Tibial artery (tissue), 4 donors: Measurements from ENCODE around the gene DCT.

ENCODE experiments used
- DNase-seq, 2 donors: peaks; one replicate each; pipeline ENCODE4 v3.0.0-alpha.2; 2019
- H3K27ac ChIP-seq, 2 donors: fragments of 200-600 bp; sonication (generic) in 1 of 2; 1 replicate in 1 of 2; 2 replicates in 1 of 2; pipeline ENCODE4 v1.5.1; 2018 to 2019; ENCODE audit warnings: mild to moderate bottlenecking in 1 of 2
- H3K27me3 ChIP-seq, 2 donors: fragments of 200-600 bp; sonication (generic) in 1 of 2; one replicate each; pipeline versions ENCODE4 v1.5.1 to v1.6.0; 2016 to 2019
- H3K36me3 ChIP-seq, 3 donors: fragments of 200-600 bp; sonication (generic) in 2 of 3; one replicate each; pipeline ENCODE4 v1.5.1; 2016 to 2019; ENCODE audit warnings: mild to moderate bottlenecking in 2 of 3
- H3K4me1 ChIP-seq, 4 donors: fragments of 200-600 bp; sonication (generic) in 2 of 4; 1 replicate in 3 of 4; 2 replicates in 1 of 4; pipeline ENCODE4 v1.5.1; 2016 to 2019
- H3K4me3 ChIP-seq, 2 donors: fragments of 200-600 bp; sonication (generic) in 1 of 2; 1 replicate in 1 of 2; 2 replicates in 1 of 2; pipeline ENCODE4 v1.5.1; 2018 to 2019; ENCODE audit warnings: mild to moderate bottlenecking in 2 of 2
- H3K9me3 ChIP-seq, 3 donors: fragments of 200-600 bp; sonication (generic) in 1 of 3; one replicate each; pipeline ENCODE4 v1.5.1; 2016 to 2019
- intact Hi-C: fragments of 100-400 bp; cut with DNase I; formaldehyde crosslinking; loops from one replicate; pipeline ENCODE4 v1.15.0; 2023; ENCODE audit warnings: low total_unique reads
- TF ChIP-seq, protein P1 (sequence below), 2 experiments: fragments of 200-600 bp in 1 of 2; fragments of 450-650 bp in 1 of 2; IDR thresholded peaks; one replicate each; pipeline ENCODE4 v1.5.1; 2017 to 2019; ENCODE audit warnings: antibody characterized with exemption in 2 of 2, mild to moderate bottlenecking in 1 of 2, moderate library complexity in 1 of 2

The DCT gene

DNA sequence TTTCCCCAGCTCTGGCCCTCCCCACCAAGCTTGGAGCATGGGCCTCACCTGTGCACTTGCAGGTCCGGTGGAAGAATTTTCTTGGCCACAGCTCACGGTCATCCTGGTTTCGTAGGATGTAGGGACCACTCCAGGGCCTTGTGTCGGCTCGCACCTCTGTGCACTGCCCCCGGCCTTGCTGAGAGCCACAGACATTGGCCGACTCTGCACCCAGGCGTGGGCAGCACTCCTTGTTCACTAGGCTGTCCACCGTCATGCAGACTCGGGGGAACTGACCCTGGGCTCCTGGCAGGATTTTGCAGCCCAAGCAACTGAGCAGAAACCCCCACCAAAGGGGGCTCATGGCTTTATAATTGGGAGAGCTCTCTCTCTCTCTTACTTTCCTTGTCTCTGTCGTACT, 569 bp downstream of the DCT start:
- intact Hi-C loops = no loop called here
- TF ChIP-seq, protein P1, sequence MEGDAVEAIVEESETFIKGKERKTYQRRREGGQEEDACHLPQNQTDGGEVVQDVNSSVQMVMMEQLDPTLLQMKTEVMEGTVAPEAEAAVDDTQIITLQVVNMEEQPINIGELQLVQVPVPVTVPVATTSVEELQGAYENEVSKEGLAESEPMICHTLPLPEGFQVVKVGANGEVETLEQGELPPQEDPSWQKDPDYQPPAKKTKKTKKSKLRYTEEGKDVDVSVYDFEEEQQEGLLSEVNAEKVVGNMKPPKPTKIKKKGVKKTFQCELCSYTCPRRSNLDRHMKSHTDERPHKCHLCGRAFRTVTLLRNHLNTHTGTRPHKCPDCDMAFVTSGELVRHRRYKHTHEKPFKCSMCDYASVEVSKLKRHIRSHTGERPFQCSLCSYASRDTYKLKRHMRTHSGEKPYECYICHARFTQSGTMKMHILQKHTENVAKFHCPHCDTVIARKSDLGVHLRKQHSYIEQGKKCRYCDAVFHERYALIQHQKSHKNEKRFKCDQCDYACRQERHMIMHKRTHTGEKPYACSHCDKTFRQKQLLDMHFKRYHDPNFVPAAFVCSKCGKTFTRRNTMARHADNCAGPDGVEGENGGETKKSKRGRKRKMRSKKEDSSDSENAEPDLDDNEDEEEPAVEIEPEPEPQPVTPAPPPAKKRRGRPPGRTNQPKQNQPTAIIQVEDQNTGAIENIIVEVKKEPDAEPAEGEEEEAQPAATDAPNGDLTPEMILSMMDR (IDR thresholded peaks at IDR 0.05) = no peak
- Histone ChIP-seq H3K9me3 (no peaks in the 10 kb centered on the region), H3K27me3 (no peaks in the 10 kb centered on the region), H3K27ac (no peak overlapping the region), H3K4me3 (no peak overlapping the region), H3K4me1 (no peaks in the 10 kb centered on the region), H3K36me3 (no peaks in the 10 kb centered on the region)
- DNase-seq = no peak

DNA sequence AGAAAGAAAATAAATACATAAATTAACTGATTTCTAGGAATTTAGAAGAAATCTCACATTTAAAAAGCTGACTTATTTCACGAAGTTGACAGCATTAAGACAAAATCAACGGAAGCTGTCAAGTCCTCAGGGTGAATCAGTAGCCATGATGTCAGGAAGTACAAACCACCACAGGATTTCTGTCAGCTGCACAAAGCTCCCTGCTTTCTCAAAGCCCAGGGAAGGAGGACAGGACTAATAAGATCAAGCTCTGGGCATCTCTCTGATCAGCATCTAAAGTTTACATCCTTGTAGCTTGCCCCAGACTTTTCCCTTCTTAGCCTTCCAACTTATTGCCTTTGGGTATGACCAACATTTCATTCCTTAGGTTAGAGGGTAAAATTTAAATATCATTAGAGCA, 9.4 kb downstream of the DCT start:
- Histone ChIP-seq H3K36me3 (no peaks in the 10 kb centered on the region), H3K9me3 (no peaks in the 10 kb centered on the region), H3K4me1 (no peaks in the 10 kb centered on the region), H3K27me3 (no peaks in the 10 kb centered on the region), H3K27ac (no peak overlapping the region), H3K4me3 (no peak overlapping the region)
- intact Hi-C loops = no loop called here
- DNase-seq = no peak
- TF ChIP-seq, protein P1 (IDR thresholded peaks at IDR 0.05) = no peak

DNA sequence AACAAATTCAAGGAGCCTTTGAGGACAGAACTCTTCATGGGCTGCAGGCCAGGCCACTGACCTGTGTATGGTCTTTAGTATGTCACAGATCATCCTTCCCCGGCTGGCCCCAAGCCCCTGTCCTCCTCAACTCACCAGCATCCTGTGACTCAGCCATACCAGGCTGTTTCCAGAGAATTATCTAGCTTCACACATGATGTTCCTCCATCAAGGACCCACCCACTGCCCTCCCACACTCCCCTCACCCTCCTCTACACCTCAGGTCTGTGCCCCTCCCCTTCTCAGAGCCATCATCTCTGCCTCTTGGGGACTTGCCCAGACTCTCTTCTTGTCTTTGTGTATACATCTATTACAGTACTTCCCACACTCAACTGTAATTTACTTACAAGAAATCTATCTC, 14.7 kb downstream of the DCT start:
- Histone ChIP-seq H3K27ac (no peak overlapping the region), H3K36me3 (no peaks in the 10 kb centered on the region), H3K27me3 (no peaks in the 10 kb centered on the region), H3K4me1 (no peaks in the 10 kb centered on the region), H3K9me3 (no peaks in the 10 kb centered on the region), H3K4me3 (no peak overlapping the region)
- no peak for DNase-seq
- TF ChIP-seq, protein P1 (IDR thresholded peaks at IDR 0.05) = no peak
- intact Hi-C loops = no loop called here

DNA sequence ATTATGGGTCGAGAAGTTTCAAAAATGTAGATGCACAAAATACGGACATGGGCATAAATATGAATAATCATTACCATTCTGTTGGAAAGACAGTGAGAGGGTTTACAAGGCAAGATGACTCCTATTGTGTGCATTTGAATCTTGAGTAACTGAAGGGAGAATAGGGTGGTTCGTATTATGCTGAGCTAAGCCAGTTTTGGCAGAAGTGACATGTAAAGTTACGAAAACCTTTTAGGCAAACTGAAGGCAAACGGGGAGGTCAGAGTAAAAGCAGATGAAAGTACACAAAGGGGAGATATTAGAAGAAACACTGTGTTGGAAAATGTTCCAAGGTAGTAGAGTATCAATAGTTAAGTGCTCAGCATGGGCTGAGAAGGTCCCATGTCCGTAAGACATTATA, 16.8 kb downstream of the DCT start:
- no peak overlapping the region for H3K27ac ChIP-seq
- H3K4me3 ChIP-seq = no peak overlapping the region
- intact Hi-C loops = no loop called here
- no peak for DNase-seq
- H3K36me3 ChIP-seq = no peaks in the 10 kb centered on the region
- H3K9me3 ChIP-seq = no peaks in the 10 kb centered on the region
- H3K4me1 ChIP-seq = no peaks in the 10 kb centered on the region
- TF ChIP-seq, protein P1 (IDR thresholded peaks at IDR 0.05) = no peak
- no peaks in the 10 kb centered on the region for H3K27me3 ChIP-seq

DNA sequence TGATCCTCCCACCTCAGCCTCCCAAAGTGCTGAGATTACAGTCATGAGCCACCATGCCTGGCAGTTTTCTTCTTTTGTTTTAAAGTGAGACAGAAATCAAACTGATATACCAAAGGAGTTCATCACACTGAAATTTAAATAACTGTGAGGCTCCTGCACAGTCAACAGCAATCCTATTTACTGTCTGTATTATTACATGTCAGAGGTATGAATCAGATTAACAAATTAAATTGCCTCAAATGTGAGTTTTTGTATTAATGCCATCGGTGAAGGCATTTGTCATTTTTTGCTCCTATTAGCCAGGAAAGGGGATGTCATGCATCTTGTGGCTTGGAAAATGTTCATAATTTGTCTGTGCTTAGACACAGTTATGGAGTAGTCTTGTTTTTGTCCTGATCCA, 20.4 kb downstream of the DCT start:
- Histone ChIP-seq H3K27ac (no peak overlapping the region), H3K36me3 (no peaks in the 10 kb centered on the region), H3K9me3 (no peaks in the 10 kb centered on the region), H3K4me3 (no peak overlapping the region), H3K4me1 (no peaks in the 10 kb centered on the region), H3K27me3 (no peaks in the 10 kb centered on the region)
- intact Hi-C loops = no loop called here
- TF ChIP-seq, protein P1 (IDR thresholded peaks at IDR 0.05) = no peak
- DNase-seq = no peak

DNA sequence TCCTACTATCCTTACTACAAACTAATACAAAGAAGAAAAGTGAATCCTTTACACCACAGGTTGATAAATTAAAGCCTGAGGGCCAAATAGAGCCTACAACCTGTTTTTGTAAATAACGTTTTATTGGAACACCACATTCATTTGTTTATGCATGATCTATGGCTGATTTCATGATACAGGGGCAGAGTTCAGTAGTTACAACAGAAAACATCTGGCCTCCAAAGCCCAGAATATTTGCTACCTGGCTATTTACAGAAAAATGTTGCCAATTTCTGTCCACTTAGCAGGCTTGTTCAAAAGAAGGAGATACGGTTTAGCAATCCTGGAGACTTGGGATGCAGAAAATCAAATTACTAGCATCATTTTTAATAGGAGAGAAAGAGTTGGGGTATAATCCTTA, 24.1 kb downstream of the DCT start:
- DNase-seq = no peak
- Histone ChIP-seq H3K9me3 (no peaks in the 10 kb centered on the region), H3K4me3 (no peak overlapping the region), H3K27ac (no peak overlapping the region), H3K27me3 (no peaks in the 10 kb centered on the region), H3K4me1 (no peaks in the 10 kb centered on the region), H3K36me3 (no peaks in the 10 kb centered on the region)
- intact Hi-C loops = no loop called here
- TF ChIP-seq, protein P1 (IDR thresholded peaks at IDR 0.05) = no peak
